Nephron progenitor cell (in vitro differentiated cells): Measurements from ENCODE around the gene TBL1X.

Source experiments
- DNase-seq: peaks from one replicate; pipeline ENCODE4 v3.0.0; 2021
- H3K27ac Mint-ChIP-seq: 2 replicates; pipeline ENCODE4 v1.8.0; 2021; ENCODE audit warnings: mild to moderate bottlenecking, moderate library complexity, mixed read lengths
- H3K27me3 Mint-ChIP-seq: 2 replicates; pipeline ENCODE4 v1.8.0; 2021; ENCODE audit warnings: mild to moderate bottlenecking, low read depth, mixed read lengths; ENCODE audit not compliant: poor library complexity
- H3K36me3 Mint-ChIP-seq: 2 replicates; pipeline ENCODE4 v1.8.0; 2021; ENCODE audit warnings: low read depth, mixed read lengths
- H3K4me1 Mint-ChIP-seq: 2 replicates; pipeline ENCODE4 v1.8.0; 2021; ENCODE audit warnings: mixed read lengths
- H3K4me3 Mint-ChIP-seq: 2 replicates; pipeline ENCODE4 v1.8.0; 2021; ENCODE audit warnings: mild to moderate bottlenecking, moderate library complexity, mixed read lengths
- H3K9me3 Mint-ChIP-seq: 2 replicates; pipeline ENCODE4 v1.8.0; 2021; ENCODE audit warnings: mild to moderate bottlenecking, moderate library complexity, mixed read lengths
- CTCF ChIP-seq: fragments of 200-600 bp; sonication (generic); IDR thresholded peaks from 2 replicates; pipeline ENCODE4 v1.5.0; 2021; ENCODE audit warnings: antibody characterized with exemption

The TBL1X gene

GRCh38 chrX:9542106-9542760, 77.4 kb downstream of the TBL1X start:
- H3K9me3 Mint-ChIP-seq: peaks cover 62% of the 10 kb centered on the region
- H3K27ac Mint-ChIP-seq: peak overlapping the region; percentile 66
- no peaks in the 10 kb centered on the region for H3K27me3 Mint-ChIP-seq
- no peak for TF ChIP-seq CTCF
- peak overlapping the region; percentile 40 for H3K4me3 Mint-ChIP-seq
- DNase-seq: no peak
- H3K36me3 Mint-ChIP-seq: peaks cover 70% of the 10 kb centered on the region
- H3K4me1 Mint-ChIP-seq: peaks cover 49% of the 10 kb centered on the region

- Mint-ChIP-seq H3K27me3 (no peaks in the 10 kb centered on the region), H3K36me3 (peaks cover 69% of the 10 kb centered on the region), H3K9me3 (peaks cover 62% of the 10 kb centered on the region), H3K27ac (peak overlapping the region; percentile 66), H3K4me3 (peak overlapping the region; percentile 28), H3K4me1 (peaks cover 46% of the 10 kb centered on the region)
- no peak for TF ChIP-seq CTCF
- DNase-seq: no peak
These were observed 77.9 kb downstream of the TBL1X start for GRCh38 chrX:9542761-9543111.

GRCh38 chrX:9555354-9555753, 90.5 kb downstream of the TBL1X start:
- peaks cover 7% of the 10 kb centered on the region for H3K27me3 Mint-ChIP-seq
- no peak overlapping the region for H3K27ac Mint-ChIP-seq
- no peak overlapping the region for H3K4me3 Mint-ChIP-seq
- TF ChIP-seq CTCF: no peak
- H3K4me1 Mint-ChIP-seq: peaks cover 20% of the 10 kb centered on the region
- peaks cover 62% of the 10 kb centered on the region for H3K36me3 Mint-ChIP-seq
- no peak for DNase-seq
- peaks cover 68% of the 10 kb centered on the region for H3K9me3 Mint-ChIP-seq

GRCh38 chrX:9557091-9557490, 92.2 kb downstream of the TBL1X start:
- peak overlapping the region; percentile 95 for H3K27ac Mint-ChIP-seq
- no peak for TF ChIP-seq CTCF
- peaks cover 10% of the 10 kb centered on the region for H3K4me1 Mint-ChIP-seq
- H3K4me3 Mint-ChIP-seq: no peak overlapping the region
- peaks cover 59% of the 10 kb centered on the region for H3K9me3 Mint-ChIP-seq
- no peak for DNase-seq
- peaks cover 7% of the 10 kb centered on the region for H3K27me3 Mint-ChIP-seq
- H3K36me3 Mint-ChIP-seq: peaks cover 56% of the 10 kb centered on the region

- H3K27ac Mint-ChIP-seq: peak overlapping the region; percentile 95
These were observed 92.7 kb downstream of the TBL1X start for GRCh38 chrX:9557521-9557920.

More at GRCh38 chrX:9557521-9557920, 92.7 kb downstream of the TBL1X start:
- peaks cover 52% of the 10 kb centered on the region for H3K36me3 Mint-ChIP-seq
- TF ChIP-seq CTCF: no peak
- H3K27me3 Mint-ChIP-seq: peaks cover 7% of the 10 kb centered on the region
- DNase-seq: no peak
- H3K4me1 Mint-ChIP-seq: peaks cover 10% of the 10 kb centered on the region
- H3K4me3 Mint-ChIP-seq: no peak overlapping the region
- H3K9me3 Mint-ChIP-seq: peaks cover 54% of the 10 kb centered on the region
